GM19351 (cell line): Measurements from ENCODE around the gene GRWD1.

ENCODE experiments used
- ATAC-seq: cut with Tn5 transposase; IDR thresholded peaks from one replicate; pipeline ENCODE4 v1.9.1; 2021; ENCODE audit warnings: mild to moderate bottlenecking, moderate library complexity; ENCODE audit not compliant: unreplicated experiment

GRWD1 gene

DNA sequence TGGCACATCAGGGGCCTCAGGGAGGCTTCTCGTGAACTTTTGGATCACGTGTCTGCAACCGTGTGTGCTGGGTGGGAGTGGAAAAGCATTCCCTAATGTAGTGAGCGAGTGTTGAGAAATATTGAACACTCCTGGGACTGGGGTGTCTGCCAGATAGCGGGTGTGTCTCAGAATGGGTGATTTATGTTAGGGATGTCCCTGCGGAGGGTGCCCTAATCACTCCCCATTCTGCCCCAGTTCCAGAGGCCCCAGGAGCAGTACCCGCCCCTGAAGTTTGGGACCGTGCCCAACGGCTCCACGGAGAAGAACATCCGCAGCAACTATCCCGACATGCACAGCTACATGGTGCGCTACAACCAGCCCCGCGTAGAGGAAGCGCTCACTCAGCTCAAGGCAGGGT, 24.2 kb upstream of the GRWD1 start:
- no peak for ATAC-seq

DNA sequence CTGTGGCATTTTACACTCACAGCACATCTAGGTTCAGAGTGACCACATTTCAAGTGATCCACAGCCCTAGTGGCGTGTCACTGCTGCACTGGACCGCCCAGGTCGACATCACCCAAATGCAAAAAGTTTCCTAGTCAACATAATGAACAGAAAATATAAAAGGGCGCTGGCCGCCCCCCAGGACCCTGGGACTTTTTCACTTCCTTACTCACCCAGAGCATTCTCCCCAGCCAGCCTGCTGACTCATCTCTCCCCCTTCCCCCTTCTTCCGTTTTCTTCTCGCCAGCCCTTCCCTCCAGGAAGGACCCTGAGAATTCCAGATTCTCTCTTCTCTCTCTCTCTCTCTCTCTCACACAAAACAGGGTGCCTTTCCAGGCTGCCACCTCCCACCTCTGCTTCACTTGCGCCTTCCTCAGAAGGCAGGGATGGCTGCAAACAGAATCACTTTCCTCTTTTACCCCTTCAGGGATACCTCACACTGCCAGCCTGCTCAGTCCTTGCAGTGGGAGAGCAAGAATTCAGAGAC, 21.0 kb upstream of the GRWD1 start:
- ATAC-seq = no peak

DNA sequence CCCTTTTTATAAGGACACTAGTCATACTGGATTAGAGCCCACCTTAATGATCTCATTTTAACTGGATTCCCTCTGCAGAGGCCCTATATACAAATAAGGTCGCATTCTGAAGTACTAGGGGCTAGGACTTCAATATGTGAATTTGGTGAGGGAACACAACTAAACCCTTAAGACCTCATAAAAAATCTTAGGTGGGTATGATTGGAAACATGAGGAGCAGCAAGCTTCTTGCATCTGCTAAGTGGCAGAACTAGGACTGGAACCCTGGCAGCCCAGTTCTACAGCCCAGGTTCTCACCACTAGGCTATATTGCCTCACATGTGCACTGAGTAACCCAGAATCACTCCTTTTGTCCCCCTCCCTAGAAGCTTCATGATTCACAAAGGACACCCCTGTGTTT, 17.1 kb upstream of the GRWD1 start:
- ATAC-seq = no peak

DNA sequence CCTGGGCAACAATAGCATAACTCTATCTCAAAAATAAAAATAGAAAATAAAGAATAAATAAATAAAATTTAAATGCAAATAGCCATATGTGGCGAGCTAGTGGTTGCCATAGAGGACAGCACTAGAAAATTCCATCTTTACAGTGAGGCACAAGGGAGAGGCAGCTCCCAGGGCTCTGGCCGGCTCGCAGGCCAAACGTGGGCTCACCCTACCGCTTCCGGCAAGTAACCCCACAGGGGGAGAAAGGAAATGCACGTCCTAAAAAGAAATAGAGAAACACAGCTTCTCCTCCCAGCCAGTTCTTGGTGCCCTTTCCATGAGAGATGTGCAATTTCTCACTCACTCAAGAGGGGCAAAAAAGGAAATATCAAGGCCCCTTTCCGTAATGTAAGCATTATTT, 12.4 kb upstream of the GRWD1 start:
- ATAC-seq = no peak

DNA sequence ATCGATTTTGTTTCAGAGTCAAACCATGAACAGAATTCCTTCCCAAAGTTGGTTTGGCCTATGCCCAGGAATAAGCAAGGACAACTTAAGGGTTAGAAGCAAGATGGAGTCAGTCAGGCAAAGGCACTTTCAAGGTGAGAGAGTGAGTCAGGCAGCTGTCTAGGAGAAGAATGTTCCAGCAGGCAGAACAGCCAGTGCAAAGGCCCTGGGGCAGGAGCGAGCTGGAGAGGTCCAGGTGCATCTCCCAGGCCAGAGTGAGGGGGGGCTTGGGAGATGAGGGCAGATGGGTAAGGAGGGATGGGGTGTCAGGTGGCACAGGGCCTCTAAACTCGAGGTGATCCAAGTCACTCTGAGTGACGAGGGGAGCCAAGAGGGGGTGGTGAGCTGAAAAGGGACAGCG, 9.2 kb upstream of the GRWD1 start:
- no peak for ATAC-seq

DNA sequence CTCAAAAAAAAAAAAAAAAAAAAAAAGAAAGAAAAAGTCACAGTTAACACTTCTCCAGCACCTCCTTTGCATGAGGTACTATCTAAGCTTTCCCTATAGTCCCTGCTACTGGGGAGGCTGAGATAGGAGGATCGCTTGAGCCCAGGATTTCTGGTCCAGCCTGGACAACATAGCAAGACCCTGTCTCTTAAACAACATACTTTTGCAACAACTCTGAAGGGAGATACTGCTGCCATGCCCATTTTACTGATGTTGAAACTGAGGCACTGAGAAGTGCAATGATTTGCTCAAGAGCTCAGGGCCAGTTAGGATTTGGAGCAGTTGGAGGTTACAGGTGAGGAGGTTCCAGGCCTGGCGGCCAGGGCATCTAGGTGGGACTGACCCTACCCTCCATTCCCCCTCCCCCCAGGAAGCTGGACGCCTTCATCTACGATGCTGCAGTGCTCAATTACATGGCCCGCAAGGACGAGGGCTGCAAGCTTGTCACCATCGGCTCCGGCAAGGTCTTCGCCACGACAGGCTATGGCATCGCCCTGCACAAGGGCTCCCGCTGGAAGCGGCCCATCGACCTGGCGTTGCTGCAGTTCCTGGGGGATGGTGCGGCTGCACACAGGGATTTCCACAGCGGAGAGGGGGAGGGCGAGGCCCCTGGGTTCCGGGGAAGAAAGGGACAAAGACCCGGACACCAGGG, 4.3 kb upstream of the GRWD1 start:
- ATAC-seq = no peak

DNA sequence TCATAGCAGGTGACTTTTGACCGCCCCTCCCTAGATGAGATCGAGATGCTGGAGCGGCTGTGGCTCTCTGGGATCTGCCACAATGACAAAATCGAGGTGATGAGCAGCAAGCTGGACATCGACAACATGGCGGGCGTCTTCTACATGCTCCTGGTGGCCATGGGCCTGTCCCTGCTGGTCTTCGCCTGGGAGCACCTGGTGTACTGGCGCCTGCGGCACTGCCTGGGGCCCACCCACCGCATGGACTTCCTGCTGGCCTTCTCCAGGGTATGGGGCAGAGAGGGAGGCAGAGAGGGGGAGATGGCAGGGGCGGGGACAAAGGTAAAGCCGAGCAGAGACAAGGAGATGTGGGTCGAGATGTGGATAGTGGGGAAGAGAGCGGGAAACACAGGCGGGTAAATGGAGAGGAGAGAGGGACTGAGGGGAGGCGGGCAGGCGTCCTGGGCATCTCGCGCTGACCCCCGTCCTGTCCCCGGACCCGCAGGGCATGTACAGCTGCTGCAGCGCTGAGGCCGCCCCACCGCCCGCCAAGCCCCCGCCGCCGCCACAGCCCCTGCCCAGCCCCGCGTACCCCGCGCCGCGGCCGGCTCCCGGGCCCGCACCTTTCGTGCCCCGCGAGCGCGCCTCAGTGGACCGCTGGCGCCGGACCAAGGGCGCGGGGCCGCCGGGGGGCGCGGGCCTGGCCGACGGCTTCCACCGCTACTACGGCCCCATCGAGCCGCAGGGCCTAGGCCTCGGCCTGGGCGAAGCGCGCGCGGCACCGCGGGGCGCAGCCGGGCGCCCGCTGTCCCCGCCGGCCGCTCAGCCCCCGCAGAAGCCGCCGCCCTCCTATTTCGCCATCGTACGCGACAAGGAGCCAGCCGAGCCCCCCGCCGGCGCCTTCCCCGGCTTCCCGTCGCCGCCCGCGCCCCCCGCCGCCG, 3.4 kb upstream of the GRWD1 start:
- ATAC-seq = no peak

DNA sequence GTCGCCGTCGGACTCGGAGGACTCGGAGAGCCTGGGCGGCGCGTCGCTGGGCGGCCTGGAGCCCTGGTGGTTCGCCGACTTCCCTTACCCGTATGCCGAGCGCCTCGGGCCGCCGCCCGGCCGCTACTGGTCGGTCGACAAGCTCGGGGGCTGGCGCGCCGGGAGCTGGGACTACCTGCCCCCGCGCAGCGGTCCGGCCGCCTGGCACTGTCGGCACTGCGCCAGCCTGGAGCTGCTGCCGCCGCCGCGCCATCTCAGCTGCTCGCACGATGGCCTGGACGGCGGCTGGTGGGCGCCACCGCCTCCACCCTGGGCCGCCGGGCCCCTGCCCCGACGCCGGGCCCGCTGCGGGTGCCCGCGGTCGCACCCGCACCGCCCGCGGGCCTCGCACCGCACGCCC, 2.5 kb upstream of the GRWD1 start:
- ATAC-seq = no peak

DNA sequence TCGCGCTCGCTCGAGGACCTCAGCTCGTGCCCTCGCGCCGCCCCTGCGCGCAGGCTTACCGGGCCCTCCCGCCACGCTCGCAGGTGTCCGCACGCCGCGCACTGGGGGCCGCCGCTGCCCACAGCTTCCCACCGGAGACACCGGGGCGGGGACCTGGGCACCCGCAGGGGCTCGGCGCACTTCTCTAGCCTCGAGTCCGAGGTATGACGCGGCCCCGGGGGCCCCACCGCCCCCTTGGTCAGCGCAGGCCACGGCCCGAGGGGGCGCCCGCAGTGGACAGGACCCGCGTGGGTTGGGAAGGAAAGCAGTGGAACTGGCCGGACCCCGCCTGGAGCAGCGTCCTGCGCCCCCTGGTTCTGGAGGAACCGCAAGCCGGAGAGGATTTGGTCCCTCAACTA, 2.1 kb upstream of the GRWD1 start:
- ATAC-seq = no peak

DNA sequence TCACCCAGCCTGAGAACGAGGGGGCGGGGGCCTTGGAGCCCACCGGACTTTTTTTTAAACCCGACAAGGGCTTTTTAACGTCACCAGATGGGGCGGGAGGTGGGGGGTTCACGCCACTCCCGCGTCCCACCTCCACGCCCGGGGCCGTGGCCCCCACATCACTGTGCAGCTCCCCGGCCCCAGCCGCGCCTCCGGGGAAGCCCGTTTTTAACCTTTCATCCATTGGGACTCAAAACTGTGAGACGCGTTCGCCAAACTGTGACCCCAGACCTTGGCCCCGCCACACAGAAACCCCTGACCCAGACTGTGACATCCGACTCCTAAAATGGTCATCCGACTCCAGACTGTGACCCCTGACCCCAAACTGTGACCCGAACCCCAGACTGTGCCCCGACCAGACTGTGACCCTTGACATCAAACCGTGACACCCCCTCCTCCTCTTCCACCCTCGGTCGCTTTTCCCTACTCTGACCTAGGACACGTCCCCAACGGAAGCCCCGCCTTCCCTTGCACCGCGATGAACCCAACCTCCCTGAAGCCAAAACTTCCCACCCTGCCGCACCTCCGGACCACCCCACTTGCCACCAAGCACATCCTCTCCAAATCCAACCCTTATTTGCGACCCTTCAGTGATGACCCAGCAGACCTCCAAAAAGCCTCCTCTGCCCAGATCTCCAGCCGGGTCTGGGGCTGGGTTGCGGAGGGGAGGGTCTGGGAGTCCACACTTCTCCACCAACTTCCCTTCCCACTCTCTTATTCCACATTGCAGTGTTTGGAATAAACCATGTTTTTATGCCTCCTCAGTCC, 1.5 kb upstream of the GRWD1 start:
- no peak for ATAC-seq

DNA sequence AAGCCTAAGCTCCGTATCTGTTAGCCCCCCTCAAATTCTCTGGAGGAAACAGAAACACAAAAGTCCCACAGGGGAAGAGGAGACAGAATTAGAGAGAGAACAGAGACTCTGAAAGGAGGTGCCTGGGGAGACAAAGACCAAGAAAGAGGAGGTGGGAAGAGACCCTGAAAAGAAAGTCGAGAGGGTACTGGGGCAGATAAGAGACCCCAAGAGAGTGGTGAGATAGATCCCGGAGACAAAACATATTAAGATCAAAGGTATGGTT, 915 bp upstream of the GRWD1 start:
- no peak for ATAC-seq

DNA sequence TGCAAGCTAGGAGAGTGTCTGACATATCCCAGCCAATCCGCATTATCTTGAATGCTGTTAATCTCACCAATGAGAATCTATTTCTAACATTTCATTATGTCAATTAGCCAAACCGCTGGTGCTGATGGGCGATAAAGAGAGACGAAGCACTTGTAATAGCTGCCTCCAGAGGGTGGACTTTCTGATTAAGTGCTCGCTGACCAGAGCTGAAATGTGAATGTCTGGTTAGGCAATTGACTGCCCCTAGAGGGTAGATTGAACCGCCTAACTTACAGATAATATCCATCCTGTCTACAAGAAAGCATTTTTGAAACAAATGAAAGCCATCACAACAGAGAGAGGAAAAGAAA, 552 bp upstream of the GRWD1 start:
- peak; percentile 24 for ATAC-seq

DNA sequence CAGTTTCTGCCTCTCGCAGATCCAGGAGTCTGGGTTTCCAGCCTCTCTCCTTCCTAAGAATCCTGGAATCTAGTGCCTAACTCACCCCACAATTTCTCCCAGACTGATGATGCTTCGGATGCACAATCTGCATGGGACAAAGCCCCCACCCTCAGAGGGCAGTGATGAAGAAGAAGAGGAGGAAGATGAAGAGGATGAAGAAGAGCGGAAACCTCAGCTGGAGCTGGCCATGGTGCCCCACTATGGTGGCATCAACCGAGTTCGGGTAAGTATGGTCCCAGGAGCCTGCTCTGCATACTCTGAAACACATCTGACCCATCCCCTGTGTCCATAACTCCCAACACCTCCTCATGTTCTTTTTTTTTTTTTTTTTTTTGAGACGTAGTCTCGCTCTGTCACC, 796 bp downstream of the GRWD1 start:
- no peak for ATAC-seq

DNA sequence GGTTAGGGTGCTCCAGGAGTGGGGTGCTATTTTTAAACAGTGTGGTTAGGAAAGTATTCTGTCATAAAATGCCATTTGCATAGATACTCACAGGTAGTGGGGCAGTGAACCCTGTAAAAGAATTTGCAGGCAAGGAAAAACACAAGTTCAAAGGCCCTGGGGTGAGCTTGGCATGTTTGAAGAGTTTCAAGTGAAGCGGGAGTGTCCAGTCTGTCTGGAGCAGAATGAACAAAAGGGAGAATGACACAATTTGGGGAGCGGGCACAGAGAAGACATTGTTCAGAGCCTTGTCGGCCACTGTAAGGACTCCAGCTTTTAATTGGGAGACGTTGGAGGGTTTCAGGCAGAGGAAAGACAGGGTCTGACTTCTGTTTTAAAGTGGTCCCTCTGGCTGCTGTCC, 2.8 kb downstream of the GRWD1 start:
- ATAC-seq = no peak

DNA sequence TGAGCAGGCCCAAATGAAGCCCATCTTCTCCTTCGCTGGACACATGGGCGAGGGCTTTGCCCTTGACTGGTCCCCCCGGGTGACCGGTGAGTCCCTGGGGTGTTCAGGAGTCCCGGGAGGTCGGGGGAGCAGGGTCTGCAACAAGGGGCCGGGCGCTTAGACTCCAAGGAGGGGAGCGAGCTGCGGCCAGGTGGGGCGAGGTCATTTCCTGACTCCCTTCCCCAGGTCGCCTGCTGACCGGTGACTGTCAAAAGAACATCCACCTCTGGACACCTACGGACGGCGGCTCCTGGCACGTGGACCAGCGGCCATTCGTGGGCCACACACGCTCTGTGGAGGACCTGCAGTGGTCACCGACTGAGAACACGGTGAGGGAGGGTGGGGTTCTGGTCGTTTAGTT, 4.7 kb downstream of the GRWD1 start:
- ATAC-seq = no peak

DNA sequence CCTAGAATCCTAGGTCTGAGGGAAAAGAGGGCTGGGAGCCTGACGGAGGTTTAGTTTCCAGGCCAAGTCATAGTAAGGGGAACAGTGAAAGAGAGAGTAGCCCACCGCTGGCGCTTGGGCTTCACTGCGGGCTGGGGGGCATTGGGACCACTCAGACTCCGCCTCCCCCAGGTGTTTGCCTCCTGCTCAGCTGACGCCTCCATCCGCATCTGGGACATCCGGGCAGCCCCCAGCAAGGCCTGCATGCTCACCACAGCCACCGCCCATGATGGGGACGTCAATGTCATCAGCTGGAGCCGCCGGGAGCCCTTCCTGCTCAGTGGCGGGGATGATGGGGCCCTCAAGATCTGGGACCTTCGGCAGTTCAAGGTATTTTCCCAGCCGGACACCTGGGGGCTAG, 5.1 kb downstream of the GRWD1 start:
- ATAC-seq = no peak

DNA sequence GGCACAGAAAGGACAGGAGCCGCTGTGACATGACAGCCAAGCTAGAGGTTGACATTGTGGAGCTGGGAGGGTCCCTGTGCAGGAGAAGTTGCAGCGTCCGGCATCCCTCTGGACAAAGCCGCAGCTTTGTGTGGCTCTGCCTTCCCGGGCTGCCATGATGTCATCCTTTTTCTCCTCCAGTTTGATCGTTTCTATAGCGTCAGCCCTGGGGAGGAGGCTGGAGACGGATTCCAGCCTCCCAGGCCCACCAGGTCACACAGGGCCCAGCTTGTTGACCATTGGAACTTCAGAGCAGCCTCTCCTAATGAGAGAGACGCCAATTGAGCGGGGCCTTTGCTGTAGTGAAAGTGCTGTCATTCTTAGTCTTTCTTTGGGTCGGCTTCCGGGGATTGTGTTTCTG, 5.8 kb downstream of the GRWD1 start:
- ATAC-seq = no peak

DNA sequence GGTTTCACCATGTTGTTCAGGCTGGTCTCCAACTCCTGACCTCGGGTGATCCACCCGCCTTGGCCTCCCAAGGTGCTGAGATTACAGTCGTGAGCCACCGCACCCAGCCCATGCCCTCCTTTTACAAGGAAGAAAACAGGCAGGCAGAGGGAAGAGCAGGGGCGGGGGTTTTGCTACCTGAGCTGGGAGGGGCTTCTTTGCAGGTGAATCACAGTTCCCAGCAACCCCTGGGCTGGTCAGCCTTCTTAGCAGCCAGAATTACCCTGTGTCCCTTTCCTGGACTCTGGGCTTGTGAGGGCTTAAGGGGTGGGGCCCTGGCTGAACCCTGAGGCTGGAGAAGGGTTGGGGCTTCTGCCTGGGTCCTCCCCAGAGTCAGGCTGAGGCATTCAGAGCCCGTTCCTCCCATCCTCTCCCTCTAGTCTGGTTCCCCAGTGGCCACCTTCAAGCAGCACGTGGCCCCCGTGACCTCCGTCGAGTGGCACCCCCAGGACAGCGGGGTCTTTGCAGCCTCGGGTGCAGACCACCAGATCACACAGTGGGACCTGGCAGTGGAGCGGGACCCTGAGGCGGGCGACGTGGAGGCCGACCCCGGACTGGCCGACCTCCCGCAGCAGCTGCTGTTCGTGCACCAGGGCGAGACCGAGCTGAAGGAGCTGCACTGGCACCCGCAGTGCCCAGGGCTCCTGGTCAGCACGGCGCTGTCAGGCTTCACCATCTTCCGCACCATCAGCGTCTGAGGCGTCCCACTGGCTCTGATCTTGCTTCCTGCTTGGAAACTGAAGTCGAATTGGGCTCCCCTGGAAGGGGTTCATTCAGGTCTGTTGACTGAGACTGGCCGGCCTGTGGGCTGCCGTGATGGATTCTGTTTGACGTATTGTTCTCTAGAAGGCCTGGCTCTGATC, 6.8 kb downstream of the GRWD1 start:
- ATAC-seq = no peak

DNA sequence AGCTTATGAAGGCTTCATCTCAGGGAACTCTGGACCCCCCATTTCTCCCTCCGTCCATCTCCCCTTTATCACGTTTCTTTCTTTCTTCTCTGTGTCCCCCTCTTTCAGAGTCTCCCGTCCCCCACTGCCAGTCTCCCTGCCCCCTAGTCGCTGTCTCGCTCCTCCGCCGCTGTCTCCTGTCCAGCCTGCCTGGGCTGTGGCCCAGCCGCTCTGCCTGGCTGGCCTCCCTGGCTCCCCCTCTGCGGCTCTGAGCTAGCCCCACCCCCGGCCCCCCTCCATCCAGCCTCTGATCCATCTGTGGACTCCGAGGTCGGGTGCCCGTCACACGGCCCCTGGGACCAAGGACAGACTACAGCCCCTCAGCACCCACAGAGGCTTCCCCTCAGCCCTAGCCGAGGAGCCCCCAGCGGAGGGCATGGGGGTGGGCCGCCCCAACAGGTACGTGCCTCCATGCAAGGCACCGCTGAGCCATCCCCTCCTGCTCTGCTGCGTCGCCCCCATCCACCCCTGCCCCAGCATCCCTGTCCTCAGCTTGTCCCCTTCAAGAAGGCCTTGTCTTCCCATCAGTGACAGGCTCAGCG, 8.5 kb downstream of the GRWD1 start:
- no peak for ATAC-seq

DNA sequence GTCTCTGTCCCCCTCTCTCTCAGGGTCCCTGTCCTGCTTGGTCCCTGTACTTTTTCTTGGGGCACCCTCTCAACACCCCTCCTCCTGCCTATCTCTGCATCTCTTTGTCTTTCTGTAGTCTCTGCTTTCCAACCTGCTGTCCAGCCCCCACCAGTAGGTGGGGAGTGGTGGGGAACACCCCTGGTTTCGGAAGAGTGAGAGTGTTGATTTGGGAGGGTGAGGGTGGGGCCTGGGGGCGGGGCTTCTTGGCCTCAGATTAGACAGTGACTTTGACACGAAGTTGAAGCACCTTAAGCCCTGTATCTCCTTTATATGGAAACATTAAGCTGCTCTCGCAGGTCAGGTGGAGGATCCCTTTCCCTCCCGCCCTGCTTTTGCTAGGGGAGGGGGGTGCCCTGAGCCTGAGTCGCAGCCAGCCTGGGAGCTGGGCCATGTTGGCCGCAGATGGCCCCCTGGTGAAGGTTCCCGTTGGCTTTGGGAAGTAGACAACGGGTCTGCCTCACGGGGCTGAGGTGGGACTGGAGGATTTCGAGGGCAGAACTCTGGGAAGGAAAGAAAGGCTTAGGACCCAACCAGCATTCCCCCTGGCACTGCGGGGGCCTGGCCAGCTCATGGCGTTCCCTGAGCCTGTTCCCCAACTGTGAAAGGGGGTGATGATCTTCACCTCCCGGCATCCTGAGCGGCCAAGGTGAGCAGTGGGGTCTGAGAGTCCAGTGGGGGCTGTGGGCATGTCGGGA, 9.6 kb downstream of the GRWD1 start, which contains the start of gene KCNJ14:
KCNJ14 (plus strand) TSS at position 404 of the 737 bp plus-strand sequence. CDS start 6,151 bp downstream, outside the sequence.
- ATAC-seq = no peak
